Choroid plexus epithelial cell (primary cell): Measurements from ENCODE around the gene SPNS3.

Experiments
- DNase-seq: peaks from one replicate; pipeline ENCODE4 v3.0.0-alpha.2; 2010; ENCODE audit warnings: low read depth
- H3K4me3 ChIP-seq: 2 replicates; pipeline ENCODE4 v1.5.1; 2011; ENCODE audit warnings: low read depth, mild to moderate bottlenecking, control low read depth, low read length, moderate library complexity
- TF ChIP-seq, protein P1 (sequence below): conservative IDR thresholded peaks from 2 replicates; pipeline ENCODE4 v1.5.1; 2011; ENCODE audit warnings: low read depth, mild to moderate bottlenecking, control low read depth, inconsistent platforms, low read length, moderate library complexity

The SPNS3 gene

DNA sequence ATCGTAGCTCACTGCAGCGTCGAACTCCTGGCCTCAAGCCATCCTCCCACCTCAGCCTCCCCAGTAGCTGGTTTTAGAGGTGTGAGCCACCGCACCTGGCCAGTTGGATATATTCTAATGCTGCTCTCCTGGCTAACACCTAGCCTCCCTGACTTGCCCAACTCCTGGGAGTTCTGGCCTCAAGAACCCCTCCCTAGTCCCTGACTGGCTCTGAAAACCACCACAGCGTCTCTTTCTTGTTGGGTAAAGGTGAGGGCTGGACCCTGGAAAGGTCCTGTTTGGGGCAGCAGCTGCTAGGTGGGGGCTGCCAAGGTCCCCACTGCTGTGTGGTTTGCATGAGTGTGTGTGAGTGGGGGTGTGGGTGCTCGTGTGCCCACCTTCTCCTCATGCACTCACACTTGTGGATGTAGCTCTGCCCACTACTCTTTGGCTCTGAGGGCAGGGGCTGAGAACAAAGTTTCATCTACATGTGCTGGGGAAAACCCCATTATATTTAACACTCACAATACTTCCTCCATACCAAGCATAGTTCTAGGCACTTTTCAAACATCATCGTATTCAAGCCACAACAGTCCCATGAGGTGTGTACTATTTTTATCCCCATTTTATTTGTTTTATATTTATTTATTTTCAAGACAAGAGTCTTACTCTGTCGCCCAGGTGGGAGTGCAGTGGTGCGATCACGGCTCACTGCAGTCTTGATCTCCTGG is 7.1 kb upstream of the SPNS3 start:
- H3K4me3 ChIP-seq = no peak overlapping the region
- no peak for DNase-seq
- TF ChIP-seq, protein P1, sequence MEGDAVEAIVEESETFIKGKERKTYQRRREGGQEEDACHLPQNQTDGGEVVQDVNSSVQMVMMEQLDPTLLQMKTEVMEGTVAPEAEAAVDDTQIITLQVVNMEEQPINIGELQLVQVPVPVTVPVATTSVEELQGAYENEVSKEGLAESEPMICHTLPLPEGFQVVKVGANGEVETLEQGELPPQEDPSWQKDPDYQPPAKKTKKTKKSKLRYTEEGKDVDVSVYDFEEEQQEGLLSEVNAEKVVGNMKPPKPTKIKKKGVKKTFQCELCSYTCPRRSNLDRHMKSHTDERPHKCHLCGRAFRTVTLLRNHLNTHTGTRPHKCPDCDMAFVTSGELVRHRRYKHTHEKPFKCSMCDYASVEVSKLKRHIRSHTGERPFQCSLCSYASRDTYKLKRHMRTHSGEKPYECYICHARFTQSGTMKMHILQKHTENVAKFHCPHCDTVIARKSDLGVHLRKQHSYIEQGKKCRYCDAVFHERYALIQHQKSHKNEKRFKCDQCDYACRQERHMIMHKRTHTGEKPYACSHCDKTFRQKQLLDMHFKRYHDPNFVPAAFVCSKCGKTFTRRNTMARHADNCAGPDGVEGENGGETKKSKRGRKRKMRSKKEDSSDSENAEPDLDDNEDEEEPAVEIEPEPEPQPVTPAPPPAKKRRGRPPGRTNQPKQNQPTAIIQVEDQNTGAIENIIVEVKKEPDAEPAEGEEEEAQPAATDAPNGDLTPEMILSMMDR = no peak

DNA sequence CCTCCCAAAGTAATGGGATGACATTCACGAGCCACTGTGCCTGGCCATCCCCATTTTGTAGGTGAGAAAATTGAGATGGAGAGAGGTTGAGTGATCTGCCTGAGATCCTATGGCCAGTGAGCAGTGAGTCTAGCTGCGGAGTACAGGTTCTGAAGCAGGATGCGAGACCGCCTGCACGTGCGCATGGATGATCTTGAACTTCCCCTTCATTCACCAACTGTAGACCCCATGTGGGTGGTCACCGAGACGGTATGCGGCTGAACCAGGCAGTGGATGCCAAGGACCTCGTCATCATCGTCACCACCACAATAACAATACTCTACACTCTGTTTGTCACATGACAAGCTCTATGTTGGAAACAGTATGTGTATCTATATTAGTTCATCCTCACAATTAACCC is 6.2 kb upstream of the SPNS3 start:
- no peak overlapping the region for H3K4me3 ChIP-seq
- no peak for DNase-seq
- TF ChIP-seq, protein P1 = no peak

DNA sequence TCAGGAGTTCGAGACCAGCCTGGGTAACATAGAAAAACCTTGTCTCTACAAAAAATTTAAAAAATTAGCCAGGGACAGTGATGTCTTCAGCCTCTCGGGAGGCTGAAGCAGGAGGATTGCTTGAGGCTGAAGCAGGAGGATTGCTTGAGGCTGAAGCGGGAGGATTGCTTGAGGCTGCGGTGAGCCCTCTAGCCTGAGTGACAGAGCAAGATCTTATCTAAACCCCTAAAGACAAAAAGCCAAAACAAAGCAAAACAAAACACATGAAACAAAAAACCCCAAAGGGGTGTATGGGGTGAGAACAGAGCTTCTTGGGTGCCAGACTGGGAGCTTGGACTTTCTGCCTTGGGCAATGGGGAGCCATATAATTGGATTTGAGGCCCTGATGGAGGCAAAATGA is 2.6 kb downstream of the SPNS3 start:
- DNase-seq = no peak
- TF ChIP-seq, protein P1 = no peak
- no peak overlapping the region for H3K4me3 ChIP-seq

DNA sequence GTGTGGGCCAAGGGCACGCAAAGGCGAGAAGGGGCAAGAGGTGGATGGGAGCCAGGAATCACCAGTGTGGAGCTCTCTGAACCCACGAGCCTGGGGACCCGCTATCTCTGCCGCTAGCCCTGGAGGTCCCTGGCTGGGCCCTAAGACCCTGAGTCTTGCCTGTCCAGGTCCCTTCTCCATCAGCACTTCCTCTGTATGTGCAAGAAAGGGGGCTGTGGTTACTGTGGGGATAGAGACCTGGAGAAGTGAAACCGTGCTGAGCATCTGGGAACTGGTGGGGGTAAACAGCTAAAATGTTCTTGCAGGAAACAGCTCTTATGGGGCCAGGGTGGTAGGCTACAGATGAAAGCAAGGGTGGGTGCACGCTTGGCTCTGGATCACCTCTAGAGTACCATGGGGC is 3.1 kb downstream of the SPNS3 start:
- no peak for DNase-seq
- TF ChIP-seq, protein P1 = no peak
- no peak overlapping the region for H3K4me3 ChIP-seq

DNA sequence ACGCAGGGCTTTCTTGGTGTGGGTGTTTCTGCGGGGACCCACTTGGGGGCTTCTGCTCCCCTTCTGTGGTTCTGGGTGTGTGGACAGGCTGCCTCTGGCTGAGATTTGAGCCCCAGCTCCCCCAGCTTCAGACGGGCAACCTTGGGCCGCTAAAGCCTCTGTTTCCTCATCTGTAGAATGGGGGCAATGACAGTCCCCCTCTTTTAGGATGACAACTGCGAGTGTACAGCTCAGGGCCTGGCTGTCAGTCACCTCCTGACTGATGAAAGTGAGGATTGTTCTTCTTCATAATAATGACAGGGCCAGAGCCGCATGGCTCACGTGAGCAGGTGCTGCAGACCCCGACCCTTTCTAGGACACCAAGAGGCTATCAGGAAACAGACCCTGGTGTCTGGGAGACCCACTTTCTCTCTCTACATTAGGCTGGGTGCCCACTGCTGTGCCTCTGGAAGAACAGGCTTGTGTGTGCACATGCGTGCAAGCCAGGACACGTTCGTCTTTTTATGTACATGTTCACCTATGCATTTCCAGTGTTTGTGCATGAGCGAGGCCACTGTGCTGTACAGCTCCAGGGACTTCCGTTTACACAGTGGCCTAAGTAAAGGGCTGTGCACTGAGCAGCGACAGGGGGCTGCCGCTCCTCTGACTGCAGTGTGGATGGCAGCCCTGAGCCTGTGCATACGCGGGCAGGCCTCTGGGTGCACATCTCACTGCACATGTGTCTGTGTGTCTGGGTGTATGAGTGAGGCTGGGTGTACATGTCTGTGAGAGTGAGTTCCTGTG is 4.6 kb downstream of the SPNS3 start:
- DNase-seq = no peak
- no peak overlapping the region for H3K4me3 ChIP-seq
- TF ChIP-seq, protein P1 = no peak

DNA sequence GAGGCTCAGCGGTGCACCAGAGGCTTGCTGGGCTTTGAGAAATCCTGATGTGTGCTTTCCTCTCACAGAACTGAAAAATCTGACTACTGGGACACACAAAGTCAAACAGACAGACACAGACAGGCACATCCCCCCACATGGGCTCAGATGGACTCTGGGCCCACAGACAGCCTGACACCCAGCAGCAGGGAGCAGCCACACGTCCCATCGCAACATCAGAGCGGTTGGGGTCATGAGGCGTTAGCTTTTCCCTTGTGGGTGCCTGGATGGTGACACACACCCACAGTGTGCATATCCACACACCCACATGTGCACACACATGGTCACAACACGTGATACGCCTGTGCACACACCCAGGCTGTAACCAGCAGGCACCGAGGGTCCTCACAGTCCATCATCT is 6.3 kb downstream of the SPNS3 start:
- DNase-seq = no peak
- H3K4me3 ChIP-seq = no peak overlapping the region
- TF ChIP-seq, protein P1 = no peak
